GM12878 (cell line): Measurements from ENCODE around the gene MAPRE2. TPM values are rescaled to one million over a fixed set of nuclear protein-coding genes. Genes with fewer than 3 reads are reported as not detected.

Experiments
- ATAC-seq: fragments of 200-7000 bp; cut with Tn5 transposase; 3 replicates; pipeline ENCODE4 v1.9.1; 2020; ENCODE audit warnings: mild to moderate bottlenecking, moderate library complexity
- BruUV-seq: library from RNA; stranded (reverse); fragments of 400-500 nt; replicated peaks from 2 replicates; lab custom pipeline; 2021; lab: Mats Ljungman, UMichigan
- CTCF ChIA-PET: fragments of 300-600 bp; sonication (Branson Sonifier 250); formaldehyde crosslinking; extraction: SDS; loops from one replicate; lab custom pipeline; 2021; ENCODE audit warnings: inconsistent platforms; lab: Yijun Ruan, JAX
- POLR2A ChIA-PET: fragments of 350-600 bp; formaldehyde crosslinking; extraction: SDS; loops from one replicate; lab custom pipeline; 2021; ENCODE audit warnings: inconsistent platforms; lab: Charles Lee
- RAD21 ChIA-PET: fragments of 300-600 bp; sonication (Branson Sonifier 250); formaldehyde crosslinking; loops from one replicate; lab custom pipeline; 2023; ENCODE audit warnings: antibody characterized with exemption; ENCODE audit not compliant: unreplicated experiment; lab: Charles Lee
- SMC1A ChIA-PET: fragments of 300-600 bp; sonication (Branson Sonifier 250); formaldehyde crosslinking; loops from one replicate; lab custom pipeline; 2023; ENCODE audit not compliant: unreplicated experiment, uncharacterized antibody; lab: Charles Lee
- DNase-seq: peaks from one replicate; pipeline ENCODE4 v3.0.0-alpha.2; 2011; ENCODE audit warnings: low read depth, low spot score
- FAIRE-seq: peaks from 3 replicates; lab custom pipeline; 2011; peaks lifted over from hg19 to GRCh38; lab: Jason Lieb, UNC
- H2AFZ ChIP-seq: 2 replicates; pipeline ENCODE4 v1.6.0; 2011; ENCODE audit warnings: low read depth, low read length, control low read depth; ENCODE audit not compliant: control insufficient read depth
- H3K27ac ChIP-seq: 2 replicates; pipeline ENCODE4 v1.5.1; 2011; ENCODE audit warnings: control low read depth; ENCODE audit not compliant: control insufficient read depth, insufficient read depth
- H3K27me3 ChIP-seq, 2 experiments: replicated peaks in 1 of 2; 2 replicates each; pipeline versions ENCODE4 v1.6.0 to v1.6.1; 2011; ENCODE audit warnings: low read length in 1 of 2; ENCODE audit not compliant: control insufficient read depth in 2 of 2, insufficient read depth in 2 of 2
- H3K36me3 ChIP-seq, 2 experiments: 2 replicates each; pipeline ENCODE4 v1.5.1; 2011; ENCODE audit warnings: low read length in 1 of 2; ENCODE audit not compliant: control insufficient read depth in 2 of 2, insufficient read depth in 2 of 2
- H3K4me1 ChIP-seq: 2 replicates; pipeline ENCODE4 v1.6.1; 2011; ENCODE audit warnings: mild to moderate bottlenecking, low read length, moderate library complexity, mixed read lengths; ENCODE audit not compliant: control insufficient read depth, insufficient read depth
- H3K4me2 ChIP-seq: 2 replicates; pipeline ENCODE4 v1.6.0; 2011; ENCODE audit warnings: control low read depth; ENCODE audit not compliant: control insufficient read depth, insufficient read depth
- H3K4me3 ChIP-seq: fragments of 200-600 bp; sonication (generic); 2 replicates; pipeline ENCODE4 v1.5.1; 2016
- H3K79me2 ChIP-seq: 2 replicates; pipeline ENCODE4 v1.6.0; 2011; ENCODE audit warnings: low read length; ENCODE audit not compliant: control insufficient read depth, insufficient read depth
- H3K9ac ChIP-seq: 2 replicates; pipeline ENCODE4 v1.8.0; 2011; ENCODE audit warnings: low read length, control low read depth, mixed read lengths; ENCODE audit not compliant: control insufficient read depth, insufficient read depth
- H3K9me3 ChIP-seq: replicated peaks from 3 replicates; pipeline ENCODE4 v1.5.1; 2011; ENCODE audit warnings: mild to moderate bottlenecking, low read length; ENCODE audit not compliant: control insufficient read depth, insufficient read depth
- H4K20me1 ChIP-seq: 2 replicates; pipeline ENCODE4 v1.6.0; 2011; ENCODE audit not compliant: control insufficient read depth, insufficient read depth
- BMI1 ChIP-seq: fragments of 450-650 bp; IDR thresholded peaks from 2 replicates; pipeline ENCODE4 v1.6.1; 2016; ENCODE audit warnings: mild to moderate bottlenecking, moderate library complexity, borderline replicate concordance
- CBX3 ChIP-seq: fragments of 200-600 bp; sonication (generic); IDR thresholded peaks from 2 replicates; pipeline ENCODE4 v1.6.1; 2016; ENCODE audit warnings: low read depth, borderline replicate concordance
- CHD4 ChIP-seq: fragments of 200-600 bp; sonication (generic); IDR thresholded peaks from 2 replicates; pipeline ENCODE4 v1.6.1; 2016; ENCODE audit warnings: mild to moderate bottlenecking
- KAT2A ChIP-seq: conservative IDR thresholded peaks from 2 replicates; pipeline ENCODE4 v1.6.1; 2011; ENCODE audit warnings: low read depth, low read length; ENCODE audit not compliant: control insufficient read depth
- MTA2 ChIP-seq: fragments of 450-650 bp; IDR thresholded peaks from 2 replicates; pipeline ENCODE4 v1.6.1; 2016; ENCODE audit warnings: low read depth, mild to moderate bottlenecking, moderate library complexity
- RCOR1 ChIP-seq: conservative IDR thresholded peaks from 2 replicates; pipeline ENCODE4 v1.6.1; 2012; ENCODE audit warnings: low read depth, low read length, improper control_type of control experiment
- REST ChIP-seq: IDR thresholded peaks from 2 replicates; pipeline ENCODE4 v1.6.1; 2012; ENCODE audit warnings: mild to moderate bottlenecking, low read depth, low read length
- RFX5 ChIP-seq: IDR thresholded peaks from 2 replicates; pipeline ENCODE4 v1.6.1; 2011; ENCODE audit warnings: low read depth, low read length, improper control_type of control experiment
- SREBF1 ChIP-seq: IDR thresholded peaks from 2 replicates; pipeline ENCODE4 v1.6.1; 2012; ENCODE audit warnings: mild to moderate bottlenecking, low read length
- TAF1 ChIP-seq: IDR thresholded peaks from 2 replicates; pipeline ENCODE4 v1.6.1; 2011; ENCODE audit warnings: mild to moderate bottlenecking, low read depth, low read length, borderline replicate concordance
- USF1 ChIP-seq: IDR thresholded peaks from 2 replicates; pipeline ENCODE4 v1.6.1; 2011; ENCODE audit warnings: borderline replicate concordance, low read depth, mild to moderate bottlenecking, moderate library complexity, mixed read lengths, low read length; ENCODE audit not compliant: insufficient read depth; ENCODE audit errors: extremely low read length
- YY1 ChIP-seq: IDR thresholded peaks from 2 replicates; pipeline ENCODE4 v1.6.1; 2011; ENCODE audit warnings: low read depth, mild to moderate bottlenecking, low read length
- ZSCAN29 ChIP-seq: fragments of 450-650 bp; IDR thresholded peaks from 2 replicates; pipeline ENCODE4 v1.6.1; 2017; ENCODE audit warnings: mild to moderate bottlenecking, moderate library complexity
- WGBS: methylation state at CpG from one replicate; pipeline ENCODE4 v1.1.6; 2016; ENCODE audit warnings: low lambda C conversion rate; ENCODE audit not compliant: insufficient replicate concordance, insufficient coverage; ENCODE audit errors: missing lambda C conversion rate; 5-methylcytosine and 5-hydroxymethylcytosine counted together
- in situ Hi-C: fragments of 300-500 bp; cut with MboI; formaldehyde crosslinking; loops from 9 replicates; pipeline ENCODE4 v1.14.3; 2018; ENCODE audit warnings: mixed read lengths
- intact Hi-C: fragments of 100-400 bp; cut with micrococcal nuclease; formaldehyde crosslinking; loops from one replicate; pipeline ENCODE4 v1.14.2; 2022; ENCODE audit not compliant: unreplicated experiment
- polyA plus RNA-seq, 11 experiments: library from polyadenylated mRNA; depleted of rRNA in 4 of 11; unstranded in 6 of 11; stranded (reverse) in 5 of 11; fragments of >200 nt; fragmentation: Nextera tagmentation in 4 of 11; fragmentation: Illumina TruSeq in 1 of 11; extraction: Ambion mirVana in 4 of 11; extraction: Trizol in 1 of 11; gene quantifications; 1 replicate in 1 of 11; 2 replicates in 10 of 11; pipeline versions ENCODE4 v1.2.1 to v1.2.3, GENCODE V29; 2011 to 2016; ENCODE audit warnings: inconsistent platforms in 2 of 11, missing spikeins in 2 of 11, low read depth in 1 of 11
- total RNA-seq, 4 experiments: library from RNA; depleted of rRNA in 3 of 4; stranded (reverse); fragments of >200 nt in 3 of 4; fragmentation: Illumina TruSeq in 1 of 4; extraction: Trizol in 1 of 4; gene quantifications; 2 replicates each; pipeline versions ENCODE4 v1.2.1 to v1.2.3, GENCODE V29; 2013 to 2021
- TF ChIP-seq, protein P1 (sequence below): IDR thresholded peaks from 2 replicates; pipeline ENCODE4 v1.6.1; 2012; ENCODE audit warnings: low read depth, low read length, improper control_type of control experiment

The MAPRE2 gene
- total and polyA plus RNA-seq, 10 of the 15 experiments (the other 5 are each of a cell fraction or from before 2014, with no cell fraction given), result 11.0 to 50.6 (median 24.0) TPM

GRCh38 chr18:35061336-35061735, 20.1 kb downstream of the MAPRE2 start:
- H3K36me3 ChIP-seq, result no peaks in the 10 kb centered on the region
- H4K20me1 ChIP-seq, result no peaks in the 10 kb centered on the region
- H3K9ac ChIP-seq, result no peak overlapping the region
- H3K27ac ChIP-seq, result no peak overlapping the region
- 95% methylated on average over 7 of the region's 7 CpGs for WGBS
- no peaks in the 10 kb centered on the region for H3K9me3 ChIP-seq
- no peak overlapping the region for H2AFZ ChIP-seq
- no peak overlapping the region for H3K4me3 ChIP-seq
- no peak overlapping the region for H3K4me2 ChIP-seq
- FAIRE-seq (no peak), ATAC-seq (no peak), DNase-seq (no peak)
- in situ Hi-C loops, result no loop called here
- H3K4me1 ChIP-seq, result no peaks in the 10 kb centered on the region
- POLR2A ChIA-PET, result no interaction called here
- TF ChIP-seq SREBF1, result no peak
- no peak for TF ChIP-seq CBX3
- no peak for TF ChIP-seq YY1
- TF ChIP-seq RFX5, result no peak
- no peak for TF ChIP-seq KAT2A
- TF ChIP-seq CHD4, result no peak
- no peak for TF ChIP-seq TAF1
- no peak for TF ChIP-seq ZSCAN29
- TF ChIP-seq USF1, result no peak
- TF ChIP-seq REST, result no peak
- TF ChIP-seq MTA2, result no peak
- TF ChIP-seq, protein P1, sequence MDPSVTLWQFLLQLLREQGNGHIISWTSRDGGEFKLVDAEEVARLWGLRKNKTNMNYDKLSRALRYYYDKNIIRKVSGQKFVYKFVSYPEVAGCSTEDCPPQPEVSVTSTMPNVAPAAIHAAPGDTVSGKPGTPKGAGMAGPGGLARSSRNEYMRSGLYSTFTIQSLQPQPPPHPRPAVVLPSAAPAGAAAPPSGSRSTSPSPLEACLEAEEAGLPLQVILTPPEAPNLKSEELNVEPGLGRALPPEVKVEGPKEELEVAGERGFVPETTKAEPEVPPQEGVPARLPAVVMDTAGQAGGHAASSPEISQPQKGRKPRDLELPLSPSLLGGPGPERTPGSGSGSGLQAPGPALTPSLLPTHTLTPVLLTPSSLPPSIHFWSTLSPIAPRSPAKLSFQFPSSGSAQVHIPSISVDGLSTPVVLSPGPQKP, result no peak
- TF ChIP-seq BMI1, result no peak
- no peak for TF ChIP-seq RCOR1
- intact Hi-C loops, result no loop called here
- RAD21 ChIA-PET, result no interaction called here
- H3K79me2 ChIP-seq, result no peaks in the 10 kb centered on the region
- no TSS peak for BruUV-seq
- CTCF ChIA-PET, result interaction anchor here (1.2 kb wide), 1 partner anchor 10 kb away, joined by 4 read pairs; no protein-coding TSS in a partner anchor
- no peaks in the 10 kb centered on the region for H3K27me3 ChIP-seq
- SMC1A ChIA-PET, result interaction anchor here (1.1 to 2.7 kb wide), 2 partner anchors 11 to 12 kb away, joined by 3 to 15 read pairs; no protein-coding TSS in a partner anchor
